A549 treated with GW870086 at 1 μM for 4 hours (cell line): ENCODE results near the gene ZNF486. TPM values are rescaled to one million over a fixed set of nuclear protein-coding genes. Genes with fewer than 3 reads are reported as not detected.

Source experiments
- total RNA-seq: library from RNA; stranded (reverse); fragments of 200-300 nt; extraction: Qiagen RNA extraction; gene quantifications from 5 replicates; pipeline ENCODE4 v1.2.3, GENCODE V29; 2022; ENCODE audit warnings: low read depth

Gene ZNF486
- total RNA-seq = 0.14 TPM in 1 of 5 replicates, not detected in the others

GRCh38 chr19:20167020-20167644 is at the start of gene ZNF486:
Gene ZNF486, plus strand, starts transcription at chr19:20167214. Its CDS starts 117 bp downstream, at chr19:20167331.

Other genes with a start within 250 kb of the ZNF486 start
- not detected in 5 replicates for gene ZNF682, start 127.7 kb upstream of the ZNF486 start, total RNA-seq
- gene ZNF90, start 89.2 kb upstream of the ZNF486 start, total RNA-seq = not detected in 5 replicates